NCI-H510A (cell line): ENCODE measurements around the gene SNX15.
A peak's percentile ranks its signal among the peaks of the same experiment; 100 is the strongest.
"Not testable (repeated sequence)": the region's sequence is repeated elsewhere in the genome, so short reads cannot be mapped to it uniquely, and the experiment has no call there.

Experiments used
- DNase-seq: peaks from one replicate; lab custom pipeline; 2025; lab: John Stamatoyannopoulos, UW

Gene SNX15

DNA sequence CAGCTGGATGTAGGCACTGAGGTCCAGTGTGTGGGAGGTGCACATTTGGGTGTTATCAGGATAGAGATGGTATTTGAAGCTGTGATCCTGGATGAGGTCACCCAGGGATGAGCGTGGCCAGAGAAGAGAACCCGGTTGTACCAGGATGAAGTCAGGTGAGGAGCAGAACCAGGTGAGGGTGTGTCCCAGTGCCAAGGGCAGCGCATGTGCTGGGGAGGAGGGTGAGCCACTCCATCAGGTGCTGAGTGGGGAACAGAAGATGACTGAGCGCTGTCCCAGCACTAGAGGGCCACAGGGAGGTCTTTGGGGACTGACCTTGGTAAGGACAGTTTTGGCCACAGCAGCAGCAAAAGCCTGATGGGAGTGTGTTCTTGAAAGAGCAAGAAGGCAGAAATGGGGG, 10.5 kb upstream of the SNX15 start:
- no peak for DNase-seq

DNA sequence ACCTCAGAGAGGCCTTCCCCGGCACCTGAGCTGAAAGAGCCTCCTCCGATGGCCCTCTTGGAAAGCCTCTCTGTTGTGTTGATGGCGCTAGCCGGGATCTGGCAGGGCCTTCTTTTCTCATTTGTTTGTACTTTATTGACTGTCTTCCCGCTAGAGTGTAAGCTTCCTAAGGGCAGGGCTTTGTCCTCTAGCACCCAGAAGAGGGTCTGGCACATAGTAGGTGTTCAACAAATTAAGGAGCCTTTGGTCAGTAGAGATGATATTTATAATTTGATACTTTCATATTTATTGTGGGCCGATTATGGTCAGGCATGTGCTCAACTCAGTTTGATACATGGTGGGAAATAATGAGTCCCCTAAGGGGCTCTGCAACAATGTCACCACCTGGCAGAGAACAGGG, 9.3 kb upstream of the SNX15 start:
- DNase-seq, result no peak

DNA sequence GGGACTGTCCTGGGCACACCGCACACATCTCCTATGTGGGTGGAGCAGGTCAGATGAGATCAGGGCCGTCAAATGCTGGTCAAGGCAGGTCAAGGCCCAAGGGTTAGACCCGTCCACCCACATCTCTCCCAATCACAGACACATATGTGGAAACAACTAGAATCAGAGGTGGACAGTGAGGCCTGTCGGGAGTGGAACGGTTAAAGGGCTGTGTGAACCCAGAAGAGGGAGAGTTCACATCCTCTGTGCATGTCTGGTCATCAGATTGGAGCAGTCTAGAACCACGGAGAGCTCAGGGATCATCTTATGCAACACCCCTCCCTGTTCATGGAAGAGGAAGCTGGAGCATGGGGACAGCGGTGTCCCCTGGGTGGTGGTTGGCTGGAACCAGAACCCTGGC, 7.4 kb upstream of the SNX15 start:
- no peak for DNase-seq

DNA sequence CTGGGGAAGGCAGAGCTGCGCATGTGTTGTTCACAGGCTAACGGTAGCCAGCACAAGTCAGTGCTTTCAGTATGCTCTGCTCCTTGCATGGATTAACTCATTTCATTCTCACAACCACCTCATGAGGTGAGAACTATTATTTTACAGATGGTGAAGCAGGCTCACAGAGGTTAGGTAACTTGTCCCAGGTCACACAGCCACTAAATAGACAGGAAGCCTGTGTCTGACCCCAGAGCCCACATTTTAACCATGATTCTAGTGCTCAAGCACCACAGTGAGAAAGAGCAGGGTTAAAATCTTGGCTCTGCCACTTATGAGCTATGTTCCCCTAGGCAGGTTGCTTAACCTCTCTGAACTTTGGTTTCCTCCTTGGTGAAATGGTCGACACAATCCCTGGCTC, 6.2 kb upstream of the SNX15 start:
- DNase-seq, result no peak

DNA sequence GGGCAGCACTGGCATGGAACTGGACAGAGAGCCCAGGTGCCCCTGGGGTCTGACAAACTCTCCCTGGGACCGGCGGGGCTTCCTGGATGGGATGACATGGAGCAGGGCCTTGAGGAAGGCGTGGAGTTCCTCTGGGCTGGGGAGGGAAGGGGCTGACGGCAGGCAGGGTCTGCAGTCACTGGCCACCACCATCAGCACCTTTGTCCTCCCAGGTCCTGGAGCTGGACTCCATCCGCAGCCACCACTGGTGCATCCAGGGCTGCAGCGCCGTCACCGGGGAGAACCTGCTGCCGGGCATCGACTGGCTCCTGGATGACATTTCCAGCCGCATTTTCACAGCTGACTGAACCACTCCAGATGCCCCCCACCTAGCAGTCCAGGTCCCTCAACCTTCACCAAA, 5.7 kb upstream of the SNX15 start:
- no peak for DNase-seq

DNA sequence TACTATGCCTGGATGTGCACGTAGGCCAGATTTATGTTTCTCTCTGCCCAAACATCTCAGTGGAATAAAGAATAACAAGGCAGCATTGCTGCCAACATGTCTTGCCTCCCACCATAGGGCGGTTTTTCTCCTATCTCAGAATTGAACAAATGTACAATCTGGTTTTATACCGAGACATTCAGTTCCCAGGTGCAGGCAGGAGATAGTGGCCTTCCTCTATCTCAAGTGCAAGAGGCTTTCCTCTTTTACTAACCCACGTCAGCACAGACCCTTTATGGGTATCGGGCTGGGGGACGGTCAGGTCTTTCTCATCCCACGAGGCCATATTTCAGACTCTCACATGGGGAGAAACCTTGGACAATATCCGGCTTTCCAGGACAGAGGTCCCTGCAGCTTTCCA, 3.7 kb upstream of the SNX15 start:
- not testable (repeated sequence) for DNase-seq

DNA sequence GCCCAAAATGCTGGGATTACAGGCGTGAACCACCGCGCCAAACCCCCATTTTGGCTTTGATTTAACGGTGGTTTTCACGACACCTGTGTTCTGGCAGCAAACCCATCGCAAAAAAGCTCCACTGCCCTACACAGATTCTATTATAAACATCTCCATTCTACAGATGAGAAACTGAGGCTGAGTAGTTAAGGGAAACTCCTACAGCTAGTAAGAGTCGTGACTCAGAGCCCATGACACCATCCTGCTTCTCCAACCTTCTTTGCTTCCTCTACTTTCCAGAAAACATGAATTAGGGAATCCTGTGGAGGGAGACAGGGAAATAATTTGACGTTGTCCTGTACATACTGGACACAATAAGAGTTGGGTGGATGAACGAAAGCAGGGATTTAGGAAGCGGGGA, 429 bp upstream of the SNX15 start:
- DNase-seq, result no peak

DNA sequence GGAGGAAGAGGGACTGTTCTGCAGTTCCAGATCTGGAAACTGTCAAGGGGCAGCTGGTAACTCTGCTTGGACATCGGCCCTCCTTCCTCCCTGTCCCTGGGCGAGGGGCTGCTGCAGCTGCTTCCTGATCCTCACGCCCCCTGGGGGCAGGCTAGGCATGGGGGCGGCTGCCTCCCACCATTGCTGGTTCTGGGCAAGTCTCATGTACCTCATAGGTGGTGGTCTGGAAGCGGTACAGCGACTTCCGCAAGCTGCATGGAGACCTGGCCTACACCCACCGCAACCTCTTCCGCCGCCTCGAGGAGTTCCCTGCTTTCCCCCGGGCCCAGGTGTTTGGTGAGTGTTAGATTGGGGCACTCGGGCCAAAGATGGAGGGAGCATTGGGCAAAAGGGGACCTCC, 5.0 kb downstream of the SNX15 start:
- DNase-seq, result no peak

DNA sequence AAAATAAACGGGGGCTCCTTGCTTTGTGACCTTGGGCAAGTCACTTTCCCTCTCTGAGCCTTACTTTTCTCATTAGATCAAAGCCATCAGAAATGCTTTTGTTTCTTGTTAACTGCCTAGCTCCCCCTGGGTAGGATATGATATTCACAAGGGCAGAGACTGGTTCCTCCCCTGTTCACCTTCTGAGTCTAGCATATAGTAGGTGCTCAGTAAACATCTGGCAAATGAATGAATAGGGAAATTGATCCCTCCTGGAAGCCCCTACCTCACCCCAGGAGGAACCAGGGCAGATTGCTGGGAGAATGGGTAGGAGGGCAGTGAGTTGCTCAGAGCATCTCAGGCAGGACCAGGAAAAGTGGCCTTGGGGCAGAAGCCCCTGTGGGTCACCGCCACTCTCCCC, 7.2 kb downstream of the SNX15 start:
- DNase-seq, result no peak

DNA sequence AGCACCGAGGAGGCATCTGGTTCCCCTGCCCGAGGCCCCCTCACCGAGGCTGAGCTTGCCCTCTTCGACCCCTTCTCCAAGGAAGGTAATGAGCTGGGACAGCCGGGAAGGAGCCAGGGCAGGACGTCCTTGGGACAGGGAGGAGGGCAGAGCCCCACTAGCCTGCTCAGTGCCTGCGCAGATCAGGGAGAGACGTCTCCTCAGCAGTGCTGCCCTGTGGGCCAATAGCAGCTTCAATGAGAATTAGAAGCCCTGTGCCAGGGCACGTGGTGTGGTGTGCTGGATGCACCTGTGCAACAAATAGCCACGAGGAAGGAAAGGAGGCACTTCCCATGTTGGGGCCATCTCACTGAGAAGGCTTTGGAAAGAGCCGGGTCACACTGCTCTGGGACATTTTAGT, 8.3 kb downstream of the SNX15 start:
- no peak for DNase-seq

DNA sequence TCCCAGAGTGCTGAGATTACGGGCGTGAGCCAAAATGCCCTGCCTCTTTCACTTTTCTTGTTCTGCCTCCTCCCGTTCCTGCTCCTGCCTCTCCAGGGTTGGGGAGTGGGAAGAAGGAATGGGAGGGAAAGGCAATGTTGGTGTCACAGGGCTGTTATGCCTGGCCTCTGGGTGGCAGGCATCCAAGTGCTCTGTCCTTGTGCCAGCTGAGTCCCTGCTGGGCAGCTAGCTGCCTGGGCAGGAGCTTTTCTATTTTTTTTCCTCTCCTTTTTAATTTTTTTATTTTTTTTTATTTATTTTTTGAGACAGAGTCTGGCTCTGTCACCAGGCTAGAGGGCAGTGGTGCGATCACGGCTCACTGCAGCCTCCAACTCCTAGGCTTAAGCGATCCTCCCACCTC, 9.7 kb downstream of the SNX15 start:
- DNase-seq, result no peak

DNA sequence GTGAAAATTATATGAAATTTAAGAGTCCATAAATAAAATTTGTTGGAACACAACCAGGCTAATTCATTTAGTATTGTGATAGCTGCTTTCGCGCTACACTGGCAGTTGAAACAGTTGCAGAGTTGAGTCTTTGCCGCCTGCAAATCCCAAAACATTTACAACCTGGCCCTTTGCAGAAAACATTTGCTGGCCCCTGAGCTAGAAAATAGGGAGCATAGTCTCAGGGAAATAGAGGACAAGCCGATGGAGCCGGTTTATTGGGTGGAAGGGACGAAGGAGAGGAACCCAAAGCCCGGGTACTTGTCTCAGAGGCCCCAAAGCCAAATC, 13.2 kb downstream of the SNX15 start:
- no peak for DNase-seq

DNA sequence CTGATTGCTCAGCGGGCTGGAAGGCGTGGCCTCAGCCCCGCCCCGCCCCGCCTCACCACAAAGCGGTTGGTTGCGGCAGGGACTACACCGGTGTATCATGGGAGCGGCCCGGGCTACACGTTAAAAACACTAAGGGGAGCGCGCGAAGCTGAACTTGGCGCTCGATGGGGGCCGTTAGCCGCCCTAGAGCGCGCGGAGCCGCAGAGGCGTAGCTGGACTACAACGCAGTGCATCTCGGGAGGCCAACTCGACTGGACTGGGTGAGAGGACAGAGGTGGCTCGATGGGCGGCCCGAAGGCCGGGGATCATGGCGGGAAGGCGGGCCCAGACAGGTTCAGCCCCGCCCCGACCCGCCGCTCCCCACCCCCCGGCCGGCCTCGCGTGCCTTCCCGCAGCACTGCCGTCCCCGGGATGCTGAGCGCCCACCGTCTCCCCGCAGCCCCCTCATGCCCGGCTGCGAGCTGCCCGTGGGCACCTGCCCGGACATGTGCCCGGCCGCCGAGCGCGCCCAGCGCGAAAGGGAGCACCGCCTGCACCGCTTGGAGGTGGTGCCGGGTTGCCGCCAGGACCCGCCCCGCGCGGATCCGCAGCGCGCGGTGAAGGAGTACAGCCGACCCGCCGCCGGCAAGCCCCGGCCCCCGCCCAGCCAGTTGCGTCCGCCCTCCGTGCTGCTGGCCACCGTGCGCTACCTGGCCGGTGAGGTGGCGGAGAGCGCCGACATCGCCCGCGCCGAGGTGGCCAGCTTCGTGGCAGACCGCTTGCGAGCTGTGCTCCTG, 13.8 kb downstream of the SNX15 start, which contains the start of gene SAC3D1:
Gene SAC3D1, plus strand, starts transcription at position 364 of the 776 bp plus-strand sequence. Its CDS starts 83 bp downstream, at position 447.
- DNase-seq, result peak; percentile 98

DNA sequence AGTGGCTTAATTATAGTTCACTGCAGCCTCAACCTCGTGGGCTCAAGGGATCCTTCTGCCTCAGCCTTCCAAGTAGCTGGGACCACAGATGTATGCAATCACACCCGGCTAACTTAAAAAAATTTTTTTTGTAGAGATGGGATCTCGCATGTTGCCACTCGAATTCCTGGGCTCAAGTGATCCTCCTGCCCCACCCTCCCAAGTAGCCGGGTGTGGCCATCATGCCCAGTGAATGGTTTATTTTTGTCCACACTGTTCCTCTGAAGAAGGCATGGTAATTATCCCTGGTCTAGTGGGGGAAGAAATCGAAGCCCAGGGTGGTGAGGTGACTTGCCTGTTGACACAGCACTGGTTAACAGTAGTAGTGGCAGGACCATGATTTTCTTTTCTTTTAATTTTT, 15.7 kb downstream of the SNX15 start:
- no peak for DNase-seq

DNA sequence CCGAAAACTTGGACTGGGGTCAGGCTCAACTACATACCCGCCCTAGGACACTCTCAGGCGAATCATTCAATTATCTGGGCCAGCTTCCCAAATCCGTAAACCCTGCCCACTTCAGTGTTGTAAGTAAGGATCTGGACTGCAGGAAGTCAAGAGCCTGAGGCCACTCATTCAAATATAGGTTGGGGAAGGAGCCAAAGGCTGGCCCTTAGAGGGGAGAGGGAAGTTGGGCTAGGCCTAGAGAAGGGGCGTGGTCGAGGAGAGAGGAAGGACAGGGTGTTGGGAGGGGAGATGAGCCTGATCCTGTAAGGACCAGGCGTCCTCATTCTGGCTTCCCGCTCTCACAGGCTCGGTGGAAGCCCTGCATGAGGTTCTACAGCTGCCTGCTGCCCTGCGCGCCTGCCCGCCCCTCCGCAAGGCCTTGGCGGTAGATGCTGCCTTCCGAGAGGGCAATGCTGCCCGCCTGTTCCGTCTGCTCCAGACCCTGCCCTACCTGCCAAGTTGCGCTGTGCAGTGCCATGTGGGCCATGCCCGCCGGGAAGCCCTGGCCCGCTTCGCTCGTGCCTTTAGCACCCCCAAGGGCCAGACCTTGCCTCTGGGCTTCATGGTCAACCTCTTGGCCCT, 16.8 kb downstream of the SNX15 start:
- no peak for DNase-seq

DNA sequence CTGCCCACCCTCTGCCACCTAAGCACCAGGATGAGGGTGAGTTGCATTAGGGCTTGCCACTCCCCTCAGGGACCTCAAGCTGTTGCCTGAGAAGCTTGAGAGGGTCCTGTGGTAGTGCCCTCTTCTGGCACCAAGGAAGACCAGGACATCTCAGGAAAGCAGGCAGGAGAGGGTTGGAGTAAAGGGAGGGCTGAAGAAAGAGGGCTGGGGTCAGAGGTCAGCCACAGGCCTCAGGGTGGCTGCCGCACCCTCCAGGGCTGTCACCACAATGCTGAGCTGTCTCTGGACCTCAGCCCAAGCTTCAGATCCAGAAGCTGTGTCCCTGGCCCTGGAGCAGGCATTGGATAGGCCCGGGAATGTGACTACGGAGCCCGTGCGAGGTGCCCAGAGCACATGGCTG, 17.8 kb downstream of the SNX15 start:
- no peak for DNase-seq

DNA sequence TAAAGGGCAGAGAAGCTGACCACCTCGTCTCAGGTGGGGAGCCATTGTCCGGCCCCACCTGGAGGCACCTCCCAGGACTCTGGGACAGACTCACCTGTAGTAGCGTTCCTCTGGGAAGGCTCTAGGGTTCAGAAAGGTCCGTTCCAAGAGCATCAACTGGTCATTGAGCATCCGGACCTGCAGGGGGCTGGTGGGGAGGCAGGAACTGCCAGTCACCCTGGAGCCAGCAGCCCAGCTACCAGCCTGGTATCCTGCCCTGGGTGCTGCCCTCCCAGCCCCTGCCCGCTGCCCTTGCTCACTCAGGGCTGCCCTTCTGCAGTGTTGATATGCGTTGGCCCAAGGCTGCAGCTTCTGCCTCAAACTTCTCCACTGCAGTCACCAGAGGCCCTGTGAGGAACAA, 18.5 kb downstream of the SNX15 start:
- no peak for DNase-seq

DNA sequence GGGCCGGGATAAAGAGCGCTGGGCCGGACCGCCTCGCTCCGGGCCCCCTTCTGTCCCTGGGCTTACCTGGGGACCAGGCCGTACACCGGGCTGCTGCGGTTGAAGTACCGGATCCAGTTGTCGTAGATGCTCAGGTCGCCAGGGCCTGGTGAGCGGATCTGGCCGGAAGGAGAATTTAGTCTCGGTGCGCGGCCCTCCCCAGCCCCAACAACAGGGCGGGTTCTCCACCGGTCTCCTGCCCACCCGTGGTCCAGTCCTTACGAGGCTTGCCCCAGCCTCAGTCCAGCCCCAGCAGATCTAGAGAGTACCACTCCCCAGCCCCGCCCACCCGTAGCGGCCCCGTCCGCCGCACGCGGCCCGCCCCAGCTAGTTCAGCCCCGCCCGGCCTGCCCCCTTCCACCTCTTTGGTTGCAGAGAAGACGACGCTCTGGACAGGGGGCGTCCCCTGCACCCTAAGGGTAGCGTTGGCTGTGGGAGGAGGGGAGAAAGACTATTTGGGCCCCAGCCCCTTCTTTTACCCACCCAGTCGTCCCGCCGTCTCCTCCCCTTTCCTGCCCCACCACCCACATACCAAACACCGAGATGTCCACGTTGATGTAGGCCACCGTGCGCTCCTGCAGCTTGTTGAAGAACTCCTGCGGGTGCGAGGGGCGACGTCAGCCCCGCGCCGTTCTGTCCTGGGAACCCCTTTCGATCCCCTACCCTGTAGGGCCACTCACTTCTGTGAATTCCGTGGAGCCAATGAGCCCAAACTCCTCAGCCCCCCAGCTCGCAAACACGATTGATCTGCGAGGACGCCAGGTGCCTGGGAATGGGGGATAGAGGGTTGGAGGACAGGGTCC, 20.6 kb downstream of the SNX15 start:
- DNase-seq, result no peak

DNA sequence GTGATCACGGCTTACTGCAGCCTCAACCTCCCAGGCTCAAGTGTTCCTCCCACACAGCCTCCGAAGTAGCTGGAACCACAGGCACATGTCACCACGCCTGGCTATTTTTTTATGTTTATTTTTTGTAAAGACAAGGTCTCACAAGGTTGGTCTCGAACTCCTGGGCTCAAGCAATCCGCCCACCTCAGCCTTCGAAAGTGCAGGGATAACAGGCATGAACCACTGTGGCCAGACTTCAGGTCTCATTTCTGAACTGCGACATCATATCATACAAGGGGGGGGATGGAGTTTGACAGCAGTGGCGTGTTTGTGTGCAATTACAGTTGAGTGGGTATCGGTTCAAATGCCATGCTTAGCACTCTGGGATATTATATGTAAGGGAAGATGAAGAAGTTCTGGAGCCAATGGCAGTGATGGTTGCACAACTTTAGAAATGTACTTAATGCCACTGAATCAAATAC, 24.2 kb downstream of the SNX15 start:
- DNase-seq, result no peak

DNA sequence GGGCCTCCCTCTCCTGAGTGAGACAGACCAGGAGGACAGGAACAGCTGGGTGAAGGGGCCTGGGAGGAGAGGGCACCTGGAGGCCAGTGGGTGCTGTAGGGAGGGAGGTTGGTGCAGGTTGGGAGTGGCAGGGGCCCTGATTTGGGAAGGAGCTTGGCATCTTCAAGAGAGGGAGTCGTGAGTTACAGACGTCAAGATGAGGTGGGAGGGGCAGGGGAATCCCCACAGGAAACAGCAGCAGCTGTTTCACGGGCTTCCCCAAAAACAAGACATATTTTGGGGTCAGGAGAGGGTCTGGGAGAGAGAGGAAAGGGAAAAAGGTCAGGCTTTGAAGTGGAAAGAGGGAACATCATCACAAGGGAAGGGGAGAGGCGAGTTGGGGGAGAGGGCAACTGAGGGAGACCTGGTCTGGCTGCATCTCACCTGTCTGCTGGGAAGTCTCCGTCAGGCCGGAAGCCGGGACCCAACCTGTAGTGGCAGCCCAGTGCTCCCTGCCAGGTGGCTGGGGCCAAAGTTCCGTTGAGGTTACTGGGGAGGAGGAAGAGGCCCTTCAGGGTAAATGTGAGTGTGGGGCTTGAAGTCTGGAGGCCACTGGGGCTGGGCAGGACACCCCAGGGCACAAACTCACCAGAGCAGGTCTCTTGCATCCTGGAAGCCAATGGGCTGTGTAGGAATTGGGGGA, 26.7 kb downstream of the SNX15 start:
- DNase-seq, result no peak

DNA sequence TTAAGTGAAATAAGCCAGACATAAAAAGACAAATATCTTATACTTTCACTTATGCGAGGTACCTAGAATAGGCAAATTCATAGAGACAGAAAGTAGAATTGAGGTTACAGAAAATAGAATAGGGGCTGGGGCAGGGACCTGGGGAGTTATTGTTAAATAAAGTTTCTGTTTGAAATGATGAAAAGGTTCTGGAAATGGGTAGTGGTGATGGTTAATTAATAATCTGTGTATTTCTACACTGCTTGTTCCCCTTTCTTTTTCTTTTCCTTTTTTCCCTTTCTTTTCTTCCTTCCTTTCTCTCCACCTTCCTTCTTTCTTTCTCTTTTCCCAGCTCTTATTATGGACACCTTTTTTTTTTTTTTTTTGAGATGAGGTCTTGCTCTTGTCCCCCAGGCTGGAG, 28.3 kb downstream of the SNX15 start:
- no peak for DNase-seq

DNA sequence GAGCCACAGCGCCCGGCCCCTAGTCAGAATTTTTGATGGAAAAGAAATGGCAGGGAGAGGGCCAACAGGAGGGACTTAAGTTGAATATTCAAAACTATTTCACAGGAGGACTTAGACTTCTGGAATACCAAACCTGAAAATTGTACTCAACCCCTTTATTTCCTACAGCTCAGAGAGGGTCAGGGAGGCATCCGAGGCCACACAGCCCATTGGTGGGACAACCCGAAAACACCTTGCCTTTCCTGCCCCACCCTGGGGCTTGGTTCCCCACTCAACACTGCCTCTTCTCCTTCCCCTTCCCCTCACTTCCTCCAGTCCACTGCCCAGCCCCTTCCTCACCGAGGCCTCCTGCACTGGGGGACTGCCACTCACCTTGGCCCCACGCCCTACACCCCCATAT, 29.8 kb downstream of the SNX15 start:
- no peak for DNase-seq
